ENCODE data around the gene EIF3D.

DNA sequence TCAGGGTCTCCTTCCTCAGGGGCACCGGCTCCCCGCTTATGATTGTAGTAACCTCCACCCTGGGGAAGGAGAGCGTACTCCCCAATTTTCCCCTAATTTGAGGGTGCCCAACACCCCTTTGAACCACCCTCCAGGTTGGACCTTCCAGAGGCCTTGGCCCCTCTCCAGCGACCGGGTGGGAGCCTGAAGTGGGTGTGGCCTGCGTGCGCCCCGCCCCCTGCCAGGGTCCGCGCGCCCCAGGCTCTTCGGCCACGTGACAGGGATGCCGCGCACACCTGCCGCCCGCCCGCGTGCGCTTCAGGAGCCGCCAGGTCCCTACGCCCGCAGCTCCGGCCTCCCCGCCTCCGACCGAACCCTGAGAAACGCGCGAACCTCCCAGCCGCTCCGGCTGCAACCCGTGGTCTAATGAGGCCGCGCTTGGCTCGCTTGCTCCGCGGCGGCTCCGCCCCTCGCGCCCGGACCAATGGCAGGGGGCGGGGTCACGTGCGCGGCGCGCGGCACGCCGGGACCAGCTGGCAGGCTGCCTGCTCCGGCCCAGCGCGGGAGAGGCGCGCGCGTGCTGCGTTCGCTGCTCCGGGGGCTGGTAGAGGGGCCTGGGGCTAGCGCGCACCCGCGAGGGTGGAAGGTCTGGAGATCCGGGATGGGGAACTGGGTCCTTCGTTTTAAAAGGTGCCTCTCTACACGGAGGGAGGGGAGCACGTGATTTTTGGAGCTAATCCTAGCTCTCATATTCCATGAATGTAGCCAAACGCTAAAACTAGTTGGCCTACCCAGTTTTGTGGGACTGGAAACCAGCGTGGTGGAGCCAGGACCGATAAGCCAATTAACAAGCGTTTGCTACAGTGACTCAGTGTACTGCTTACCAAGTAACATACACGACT lies 22.1 kb downstream of the EIF3D start, which contains the start of gene FOXRED2:
- TF ChIP-seq, protein P1, sequence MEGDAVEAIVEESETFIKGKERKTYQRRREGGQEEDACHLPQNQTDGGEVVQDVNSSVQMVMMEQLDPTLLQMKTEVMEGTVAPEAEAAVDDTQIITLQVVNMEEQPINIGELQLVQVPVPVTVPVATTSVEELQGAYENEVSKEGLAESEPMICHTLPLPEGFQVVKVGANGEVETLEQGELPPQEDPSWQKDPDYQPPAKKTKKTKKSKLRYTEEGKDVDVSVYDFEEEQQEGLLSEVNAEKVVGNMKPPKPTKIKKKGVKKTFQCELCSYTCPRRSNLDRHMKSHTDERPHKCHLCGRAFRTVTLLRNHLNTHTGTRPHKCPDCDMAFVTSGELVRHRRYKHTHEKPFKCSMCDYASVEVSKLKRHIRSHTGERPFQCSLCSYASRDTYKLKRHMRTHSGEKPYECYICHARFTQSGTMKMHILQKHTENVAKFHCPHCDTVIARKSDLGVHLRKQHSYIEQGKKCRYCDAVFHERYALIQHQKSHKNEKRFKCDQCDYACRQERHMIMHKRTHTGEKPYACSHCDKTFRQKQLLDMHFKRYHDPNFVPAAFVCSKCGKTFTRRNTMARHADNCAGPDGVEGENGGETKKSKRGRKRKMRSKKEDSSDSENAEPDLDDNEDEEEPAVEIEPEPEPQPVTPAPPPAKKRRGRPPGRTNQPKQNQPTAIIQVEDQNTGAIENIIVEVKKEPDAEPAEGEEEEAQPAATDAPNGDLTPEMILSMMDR (IDR thresholded peaks at IDR 0.05), result peak in 1 of 6 experiments; percentile 8
- TF ChIP-seq POLR2A (IDR thresholded peaks at IDR 0.05), result peak in 2 of 4 donors; percentile 41 to 90

Measured in upper lobe of left lung (tissue), 4 donors.